GM19463 (cell line): Measurements from ENCODE around the gene HACL1.

Experiments
- ATAC-seq: cut with Tn5 transposase; IDR thresholded peaks from one replicate; pipeline ENCODE4 v1.9.1; 2021; ENCODE audit warnings: mild to moderate bottlenecking, moderate library complexity; ENCODE audit not compliant: unreplicated experiment

HACL1 gene

GRCh38 chr3:15601399-15602145, at the start of gene HACL1, which contains the start of gene BTD:
HACL1 (minus strand) TSS chr3:15601569; CDS start chr3:15601463, 106 bp downstream.
BTD (plus strand) TSS chr3:15601745; CDS start chr3:15635440, 33,695 bp downstream.
- peak; percentile 91 for ATAC-seq

- no peak for ATAC-seq
These were observed 48.5 kb upstream of the HACL1 start for GRCh38 chr3:15649858-15650257.

- ATAC-seq, result no peak
These were observed 48.0 kb upstream of the HACL1 start for GRCh38 chr3:15649341-15649740.

GRCh38 chr3:15647611-15648167, 46.3 kb upstream of the HACL1 start:
- ATAC-seq, result peak; percentile 86

- peak; percentile 12 for ATAC-seq
These were observed 45.6 kb upstream of the HACL1 start for GRCh38 chr3:15646851-15647511.

GRCh38 chr3:15645740-15646501, 44.6 kb upstream of the HACL1 start:
- ATAC-seq, result no peak

GRCh38 chr3:15645246-15645645, 43.9 kb upstream of the HACL1 start:
- ATAC-seq, result no peak

- peak; percentile 57 for ATAC-seq
These were observed 37.5 kb upstream of the HACL1 start for GRCh38 chr3:15638891-15639262.

- no peak for ATAC-seq
These were observed 37.0 kb upstream of the HACL1 start for GRCh38 chr3:15638193-15638890.

- ATAC-seq, result peak; percentile 47
These were observed 36.0 kb upstream of the HACL1 start for GRCh38 chr3:15637131-15637951.

GRCh38 chr3:15636028-15636709, 34.8 kb upstream of the HACL1 start:
- ATAC-seq, result no peak

- no peak for ATAC-seq
These were observed 33.8 kb upstream of the HACL1 start for GRCh38 chr3:15635121-15635661.

GRCh38 chr3:15634671-15635070, 33.3 kb upstream of the HACL1 start:
- no peak for ATAC-seq

- no peak for ATAC-seq
These were observed 32.6 kb upstream of the HACL1 start for GRCh38 chr3:15633766-15634598.

- ATAC-seq, result no peak
These were observed 31.8 kb upstream of the HACL1 start for GRCh38 chr3:15633159-15633558.

GRCh38 chr3:15632212-15632580, 30.8 kb upstream of the HACL1 start:
- ATAC-seq, result no peak

GRCh38 chr3:15631426-15632211, 30.2 kb upstream of the HACL1 start:
- no peak for ATAC-seq
